ENCODE data around the gene PPDPF. TPM values are rescaled to one million over a fixed set of nuclear protein-coding genes. Genes with fewer than 3 reads are reported as not detected.
"Not testable (repeated sequence)": the region's sequence is repeated elsewhere in the genome, so short reads cannot be mapped to it uniquely, and the experiment has no call there.

PPDPF gene
- total and polyA plus RNA-seq, 8 donors: 155 to 662 (median 277) TPM

GRCh38 chr20:63558804-63559484, 38.4 kb downstream of the PPDPF start:
- peaks cover 0 to 65% of the 10 kb centered on the region in 2 donors for H3K36me3 ChIP-seq
- intact Hi-C loops (cut with DNase I): no loop called here
- TF ChIP-seq CTCF (IDR thresholded peaks at IDR 0.05): no peak
- H3K9me3 ChIP-seq: no peaks in the 10 kb centered on the region
- ATAC-seq (no peak), DNase-seq (no peak)
- no peak overlapping the region for H3K4me3 ChIP-seq
- H3K4me1 ChIP-seq: peaks cover 0 to 7% of the 10 kb centered on the region in 2 donors
- H3K27me3 ChIP-seq: peaks cover 0 to 26% of the 10 kb centered on the region in 2 donors
- H3K27ac ChIP-seq: no peak overlapping the region

- H3K27ac ChIP-seq; DNase-seq; ATAC-seq; H3K9me3 ChIP-seq; intact Hi-C loops (cut with DNase I); H3K4me3 ChIP-seq; H3K4me1 ChIP-seq: not testable (repeated sequence)
- peaks cover 0 to 26% of the 10 kb centered on the region in 2 donors for H3K27me3 ChIP-seq
- peaks cover 0 to 72% of the 10 kb centered on the region in 2 donors for H3K36me3 ChIP-seq
Observed at GRCh38 chr20:63559485-63560332, 39.1 kb downstream of the PPDPF start.

GRCh38 chr20:63560333-63560805, 39.8 kb downstream of the PPDPF start:
- ATAC-seq: no peak
- Histone ChIP-seq H3K4me1 (no peaks in the 10 kb centered on the region), H3K9me3 (no peaks in the 10 kb centered on the region), H3K36me3 (peaks cover 0 to 79% of the 10 kb centered on the region in 2 donors), H3K27me3 (peaks cover 0 to 25% of the 10 kb centered on the region in 2 donors), H3K27ac (no peak overlapping the region), H3K4me3 (no peak overlapping the region)
- no peak for TF ChIP-seq CTCF (IDR thresholded peaks at IDR 0.05)
- DNase-seq: no peak
- intact Hi-C loops (cut with DNase I): no loop called here

- no peak for DNase-seq
- Histone ChIP-seq H3K27ac (no peak overlapping the region), H3K9me3 (no peaks in the 10 kb centered on the region), H3K27me3 (peaks cover 0 to 23% of the 10 kb centered on the region in 2 donors), H3K36me3 (peaks cover 0 to 85% of the 10 kb centered on the region in 2 donors), H3K4me1 (no peaks in the 10 kb centered on the region), H3K4me3 (no peak overlapping the region)
- intact Hi-C loops (cut with DNase I): no loop called here
- no peak for ATAC-seq
- TF ChIP-seq CTCF (IDR thresholded peaks at IDR 0.05): no peak
Observed at GRCh38 chr20:63560856-63561609, 40.5 kb downstream of the PPDPF start.

- Histone ChIP-seq H3K36me3 (peaks cover 0 to 93% of the 10 kb centered on the region in 2 donors), H3K4me3 (no peak overlapping the region), H3K27me3 (peaks cover 0 to 23% of the 10 kb centered on the region in 2 donors), H3K27ac (no peak overlapping the region), H3K9me3 (no peaks in the 10 kb centered on the region), H3K4me1 (no peaks in the 10 kb centered on the region)
- ATAC-seq (no peak), DNase-seq (no peak)
- TF ChIP-seq CTCF (IDR thresholded peaks at IDR 0.05): no peak
- intact Hi-C loops (cut with DNase I): no loop called here
Observed at GRCh38 chr20:63561624-63562396, 41.2 kb downstream of the PPDPF start.
